ENCODE measurements around the gene POC1A.

Gene POC1A

GRCh38 chr3:52124766-52125165 lies 29.5 kb downstream of the POC1A start:
- DNase-seq, result no peak

- no peak for DNase-seq
Observed at GRCh38 chr3:52124126-52124525, 30.1 kb downstream of the POC1A start.

DNA sequence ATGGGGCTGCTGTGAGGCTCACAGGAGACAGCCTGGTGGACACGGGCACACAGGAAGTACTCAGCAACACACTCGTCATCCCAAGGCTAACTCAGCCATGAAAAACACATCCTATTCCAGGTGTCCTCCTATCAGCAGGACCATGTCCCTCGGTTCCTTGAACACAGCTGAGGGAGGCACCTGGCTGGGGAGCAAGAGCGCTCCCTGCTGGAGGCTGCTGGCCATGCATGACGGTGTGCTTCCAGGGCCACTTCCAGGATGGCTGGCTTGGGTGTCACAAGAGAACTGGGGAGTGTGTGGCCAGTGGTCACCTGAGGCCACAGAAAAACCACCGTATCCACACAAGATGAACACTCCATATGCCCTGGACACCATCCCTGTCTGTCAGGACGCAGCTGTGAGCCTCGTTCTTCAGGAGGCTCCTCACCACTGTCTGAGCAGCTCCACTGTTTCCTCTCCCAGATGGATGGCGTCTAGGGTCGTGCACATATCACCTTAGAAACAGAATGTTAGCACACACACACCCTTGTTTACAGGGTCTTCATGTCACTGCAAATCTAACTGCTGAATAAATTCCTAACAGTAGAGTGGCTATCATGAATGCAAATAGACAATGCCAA lies 31.0 kb downstream of the POC1A start:
- peak; percentile 49 for DNase-seq

DNA sequence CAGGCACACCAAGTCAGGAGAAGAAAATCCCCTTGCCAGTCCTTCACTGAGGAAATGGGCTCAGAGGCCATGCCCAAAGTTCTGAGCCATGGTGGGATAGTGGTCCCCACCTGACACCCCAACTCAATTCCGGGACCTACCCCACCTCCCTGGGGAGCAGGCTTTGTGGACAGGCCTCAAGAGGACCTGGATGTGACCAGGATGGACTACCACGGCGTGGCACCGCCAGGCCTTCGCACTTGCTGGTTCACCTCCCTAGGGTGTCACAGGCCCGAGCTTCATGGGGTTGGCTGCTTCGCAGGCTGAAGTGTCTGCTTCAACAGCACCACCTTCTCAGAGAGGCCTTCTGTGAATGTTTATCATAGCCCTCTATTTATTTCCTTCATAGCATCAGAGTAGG lies 31.7 kb downstream of the POC1A start:
- no peak for DNase-seq

GRCh38 chr3:52121813-52122212 lies 32.4 kb downstream of the POC1A start:
- no peak for DNase-seq

- peak; percentile 20 for DNase-seq
Observed at GRCh38 chr3:52121464-52121805, 32.8 kb downstream of the POC1A start.

DNA sequence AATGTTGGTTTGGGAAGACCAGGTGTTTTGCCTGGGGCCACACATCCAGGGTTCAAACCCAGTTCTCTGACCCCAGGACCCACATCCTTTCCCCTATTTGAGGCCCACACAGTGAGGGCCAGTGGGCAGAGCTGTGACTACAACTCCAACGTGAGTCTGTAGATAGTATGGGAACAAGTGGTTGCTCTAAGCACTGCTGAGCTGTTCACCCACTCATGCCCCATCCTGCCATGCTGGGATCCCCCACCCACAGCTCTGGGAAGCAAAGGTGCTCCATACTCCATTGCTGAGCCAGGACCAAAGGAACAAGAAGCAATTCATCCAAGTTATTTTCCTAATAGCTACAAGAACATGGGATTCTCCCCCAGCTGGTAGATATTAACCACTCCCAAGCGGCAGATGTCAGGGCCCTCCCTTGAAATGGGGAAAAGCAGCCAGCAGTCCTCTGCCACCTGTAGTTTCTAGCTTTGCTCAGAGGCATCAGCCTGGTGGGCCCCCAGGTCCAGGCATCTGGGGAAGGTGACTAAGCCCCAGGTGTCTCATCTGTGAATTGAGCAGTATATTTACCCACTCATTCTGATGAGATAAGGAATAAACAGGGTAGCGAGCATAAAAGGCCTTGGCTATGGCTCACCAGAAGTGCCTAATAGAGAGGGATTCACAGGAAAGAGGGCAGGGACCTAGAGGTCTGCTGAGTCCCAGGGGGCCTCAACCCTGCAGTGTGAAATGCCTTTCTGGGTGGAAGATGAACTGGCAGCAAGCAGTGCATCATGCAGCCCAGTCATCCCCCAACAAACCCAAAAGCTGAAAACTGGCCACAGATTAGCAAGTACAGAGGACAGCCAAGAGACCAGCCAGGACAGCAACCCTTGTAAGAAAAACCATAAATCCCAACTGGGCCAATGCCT lies 33.4 kb downstream of the POC1A start:
- DNase-seq, result peak; percentile 8

GRCh38 chr3:52119826-52120225 lies 34.4 kb downstream of the POC1A start:
- no peak for DNase-seq

DNA sequence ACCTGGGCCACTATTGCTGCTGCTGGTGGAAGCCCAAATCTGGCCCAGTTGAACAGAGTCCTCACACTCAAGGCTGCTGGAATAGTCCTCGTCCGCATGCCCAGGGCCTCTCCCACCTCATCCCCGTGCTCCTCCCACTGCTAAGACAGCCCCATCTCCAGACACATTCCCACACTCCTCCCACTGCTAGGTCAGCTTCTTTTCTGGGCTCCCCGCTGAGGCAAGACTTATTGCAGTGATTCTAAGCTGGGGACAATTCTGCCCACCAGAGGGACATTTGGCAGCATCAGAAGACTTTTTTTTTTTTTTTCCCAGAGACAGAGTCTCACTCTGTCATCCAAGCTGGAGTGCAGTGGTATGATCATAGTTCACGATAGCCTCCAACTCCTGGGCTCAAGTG lies 35.1 kb downstream of the POC1A start:
- DNase-seq, result no peak

DNA sequence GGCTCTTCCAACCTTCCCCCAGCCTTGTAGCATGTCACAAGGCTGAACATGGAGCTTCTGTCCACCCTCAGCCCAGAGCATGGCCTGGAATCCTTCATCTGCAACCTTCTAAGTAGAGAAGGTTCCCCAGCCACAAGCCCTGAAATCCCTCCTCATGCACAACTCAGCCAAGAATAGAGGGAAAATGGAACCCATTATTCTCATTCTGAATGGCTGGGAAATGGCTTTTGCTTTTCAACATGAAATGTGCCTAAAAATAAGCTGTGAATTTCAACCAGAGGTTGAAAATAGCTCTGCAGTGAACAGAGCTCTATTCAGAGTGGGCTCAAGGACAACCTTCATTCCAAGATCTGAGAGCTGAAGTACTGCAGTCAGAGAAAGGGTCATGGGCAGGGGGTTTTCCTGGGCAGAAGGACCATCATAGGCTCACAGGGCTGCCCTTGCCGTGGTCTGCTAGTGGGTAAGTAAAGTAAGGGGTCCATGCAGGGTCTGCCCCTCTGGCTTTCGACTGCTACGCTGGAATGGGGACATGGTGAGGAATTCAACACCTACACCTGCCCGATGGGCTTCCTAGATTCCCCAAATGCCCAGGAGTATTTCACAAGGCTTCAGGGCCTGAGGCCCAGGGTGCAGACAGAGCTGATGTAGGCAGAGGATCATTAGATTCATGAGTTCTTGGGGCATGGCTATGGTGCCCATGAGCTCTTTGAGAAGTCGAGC lies 35.9 kb downstream of the POC1A start:
- DNase-seq, result no peak

GRCh38 chr3:52117537-52117936 lies 36.7 kb downstream of the POC1A start:
- no peak for DNase-seq

- DNase-seq, result no peak
Observed at GRCh38 chr3:52112056-52112455, 42.2 kb downstream of the POC1A start.

- DNase-seq, result no peak
Observed at GRCh38 chr3:52110502-52110901, 43.7 kb downstream of the POC1A start.

DNA sequence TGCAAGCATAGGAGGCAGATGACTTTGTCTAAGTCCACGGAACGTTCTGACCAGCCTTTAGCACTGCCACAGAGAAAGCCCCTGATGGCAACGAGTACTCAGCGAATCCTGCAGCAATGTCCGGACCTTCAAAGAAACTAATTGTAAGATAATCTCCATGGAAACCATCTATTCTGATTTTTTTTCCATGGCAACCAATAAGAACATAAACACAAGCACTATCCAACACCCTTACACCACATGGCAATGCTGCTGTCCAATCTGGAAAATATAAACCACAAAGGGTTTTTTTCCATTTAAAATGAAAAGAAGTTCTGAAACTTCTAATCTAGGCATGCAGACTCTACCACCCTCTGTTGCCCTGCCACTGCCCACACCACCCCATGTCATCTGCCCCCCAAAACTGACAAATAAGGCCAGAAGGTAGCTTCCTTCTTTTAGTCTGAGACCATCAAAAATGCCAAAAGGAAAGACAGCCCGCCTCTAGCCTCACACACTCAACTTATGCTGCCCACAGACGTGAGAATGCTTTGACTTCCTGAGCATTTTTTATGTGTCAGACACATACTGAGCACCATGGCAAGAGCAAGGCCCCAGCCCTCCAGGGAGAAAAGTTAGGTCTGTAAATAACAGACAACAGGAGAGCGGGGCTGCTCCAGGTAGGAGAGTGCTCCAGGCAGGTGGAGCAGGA lies 44.5 kb downstream of the POC1A start:
- no peak for DNase-seq

DNA sequence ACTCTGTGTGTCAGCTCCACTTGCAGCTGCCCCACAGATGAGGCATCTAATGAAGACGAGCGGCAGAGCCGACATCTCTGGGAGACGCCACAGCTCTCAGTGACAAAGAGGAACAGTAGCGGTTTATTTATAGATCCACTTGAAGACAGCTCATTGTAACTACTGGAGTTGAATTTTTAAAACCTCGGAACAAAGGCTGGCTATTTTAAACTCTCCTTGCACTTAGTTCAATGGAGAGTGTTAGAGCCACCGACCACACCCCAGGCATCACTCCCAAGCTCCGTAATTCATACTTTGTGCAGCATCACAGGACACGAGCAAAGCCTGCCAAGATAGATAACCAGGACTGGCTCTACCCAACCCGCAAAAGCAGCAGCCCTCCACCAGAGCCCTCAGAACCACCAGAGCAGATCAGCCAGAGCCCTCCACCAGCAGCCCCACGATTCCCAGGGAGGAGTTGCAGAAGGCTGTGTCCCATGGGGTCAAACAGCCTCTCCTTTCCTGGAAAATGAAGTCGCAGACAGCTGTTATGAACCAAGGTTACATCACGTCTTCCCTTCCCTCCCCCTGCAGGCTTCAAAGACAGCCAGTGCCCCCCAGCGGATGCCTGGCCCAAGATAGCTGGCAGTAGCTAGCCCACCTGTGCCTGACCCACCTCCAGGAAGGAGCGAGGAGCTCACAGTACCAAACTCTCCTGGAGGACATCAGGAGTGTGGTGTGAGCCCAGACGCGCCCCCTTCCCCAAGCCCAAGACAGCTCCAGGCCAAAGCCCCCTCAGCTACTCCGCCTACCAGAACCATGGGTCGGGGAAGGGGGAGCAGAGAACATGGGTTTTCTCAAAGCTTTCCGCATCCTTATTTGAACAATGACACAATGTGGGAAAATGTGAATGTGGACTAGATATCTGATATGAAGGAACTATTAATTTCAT lies 45.7 kb downstream of the POC1A start:
- DNase-seq, result peak; percentile 65

DNA sequence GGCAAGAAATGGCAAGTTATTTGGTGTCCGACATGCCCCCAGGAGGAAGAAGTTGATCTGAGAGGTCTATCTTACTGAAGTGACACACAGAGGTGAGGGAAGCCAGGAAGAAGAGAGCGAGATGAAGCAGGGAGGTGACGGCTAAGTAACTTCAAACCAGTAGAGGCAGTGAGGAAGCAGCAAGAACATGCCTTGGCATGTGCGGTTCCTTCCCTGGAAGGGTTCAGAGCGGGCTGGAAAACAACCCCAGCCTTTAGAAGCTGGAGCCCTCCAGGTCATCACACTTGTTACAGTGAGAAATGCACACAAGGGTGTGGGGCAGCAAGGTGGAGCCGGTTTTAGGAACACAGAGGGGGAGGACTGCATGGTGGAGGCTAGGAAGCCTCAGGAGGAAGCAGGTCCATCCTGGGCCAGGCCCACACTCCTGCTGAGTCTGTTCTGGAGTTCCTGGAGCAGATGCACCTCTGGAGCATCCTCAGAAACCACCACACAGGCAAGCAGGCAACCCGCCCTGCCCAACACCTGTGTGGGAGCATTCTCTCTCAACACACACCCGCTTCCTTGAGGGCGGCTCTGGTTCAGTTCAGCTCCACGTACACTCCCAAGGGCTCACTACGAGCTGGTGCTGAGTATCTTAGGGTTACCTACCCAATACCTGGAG lies 47.1 kb downstream of the POC1A start:
- DNase-seq, result no peak

DNA sequence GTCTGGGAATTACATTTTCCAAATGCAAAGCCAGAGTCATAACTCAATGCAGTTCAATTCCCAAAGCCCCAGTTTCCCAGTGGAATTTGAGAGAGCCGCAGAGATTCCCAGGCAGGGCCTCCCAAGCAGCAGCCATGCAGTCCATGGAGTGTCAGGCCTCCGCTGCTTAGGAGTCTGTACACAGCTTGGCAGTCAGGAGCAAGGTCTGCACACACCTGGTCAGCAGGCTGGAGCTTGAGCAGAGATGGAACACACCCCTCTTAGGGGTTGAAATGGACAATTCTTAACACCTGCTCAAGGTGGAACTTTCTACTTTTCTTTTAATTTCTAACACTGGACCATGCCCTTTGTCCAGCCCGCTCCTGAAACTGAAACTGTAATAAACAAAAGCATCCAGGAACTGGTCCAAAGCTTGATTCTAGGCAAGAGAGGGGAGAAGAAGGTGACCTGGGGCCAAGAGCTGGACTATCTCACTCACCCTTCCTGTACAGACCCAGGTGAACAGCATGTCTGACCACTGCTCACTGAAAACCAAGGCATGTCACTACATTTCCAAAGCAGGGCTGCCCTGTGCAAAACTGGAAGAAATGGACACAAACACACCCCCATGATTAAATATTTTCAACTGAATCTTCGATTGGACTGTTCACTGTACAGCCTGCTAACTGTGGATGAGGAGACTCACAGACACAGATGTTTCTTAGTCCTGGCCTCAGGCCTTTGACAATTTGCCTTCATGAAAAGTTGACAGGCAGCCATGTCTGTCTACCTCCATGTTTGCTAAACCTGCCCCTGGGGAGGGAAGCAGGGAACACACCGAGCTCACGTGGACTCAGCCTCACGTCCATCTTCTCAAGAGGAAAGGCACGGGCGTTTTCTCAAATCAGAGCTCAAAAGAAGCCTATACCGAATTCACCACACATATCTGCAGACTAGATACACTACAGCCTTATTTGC lies 49.3 kb downstream of the POC1A start:
- DNase-seq, result no peak

- DNase-seq, result no peak
Observed at GRCh38 chr3:52102934-52103333, 51.3 kb downstream of the POC1A start.

GRCh38 chr3:52099001-52099401 lies 55.2 kb downstream of the POC1A start:
- no peak for DNase-seq

GRCh38 chr3:52097851-52098507 lies 56.2 kb downstream of the POC1A start:
- DNase-seq, result no peak

Measured in fibroblast of skin of right biceps (primary cell).